H9 (cell line): ENCODE results near the gene PTPN2. TPM values are rescaled to one million over a fixed set of nuclear protein-coding genes. Genes with fewer than 3 reads are reported as not detected.

ENCODE experiments used
- DNase-seq: peaks from one replicate; pipeline ENCODE4 v3.0.0-alpha.2; 2017
- H2AFZ ChIP-seq: one replicate; pipeline ENCODE4 v1.6.1; 2013; ENCODE audit warnings: mild to moderate bottlenecking, low read length, control low read depth, moderate library complexity
- H2AK5ac ChIP-seq: 2 replicates; pipeline ENCODE4 v1.6.1; 2013; ENCODE audit warnings: low read length, control low read depth, mixed read lengths; ENCODE audit not compliant: insufficient read length
- H2BK120ac ChIP-seq: one replicate; pipeline ENCODE4 v1.6.1; 2013; ENCODE audit warnings: low read depth, mild to moderate bottlenecking, low read length, control low read depth, inconsistent platforms; ENCODE audit not compliant: poor library complexity, severe bottlenecking
- H2BK12ac ChIP-seq: 2 replicates; pipeline ENCODE4 v1.6.1; 2013; ENCODE audit warnings: low read length, control low read depth, mixed read lengths, low read depth; ENCODE audit not compliant: insufficient read length
- H2BK15ac ChIP-seq: 2 replicates; pipeline ENCODE4 v1.6.1; 2013; ENCODE audit warnings: low read depth, low read length, control low read depth
- H2BK20ac ChIP-seq: one replicate; pipeline ENCODE4 v1.6.1; 2013; ENCODE audit warnings: low read depth, mild to moderate bottlenecking, low read length, control low read depth, inconsistent platforms; ENCODE audit not compliant: poor library complexity, severe bottlenecking
- H2BK5ac ChIP-seq: 2 replicates; pipeline ENCODE4 v1.6.1; 2013; ENCODE audit warnings: low read length, control low read depth, mixed read lengths; ENCODE audit not compliant: insufficient read length
- H3K14ac ChIP-seq: 2 replicates; pipeline ENCODE4 v1.6.1; 2013; ENCODE audit warnings: low read length, control low read depth; ENCODE audit not compliant: insufficient read depth
- H3K18ac ChIP-seq: 2 replicates; pipeline ENCODE4 v1.6.1; 2013; ENCODE audit warnings: low read depth, mild to moderate bottlenecking, mixed read lengths, low read length, control low read depth; ENCODE audit not compliant: insufficient read length
- H3K23ac ChIP-seq: 2 replicates; pipeline ENCODE4 v1.6.1; 2013; ENCODE audit warnings: low read length, control low read depth, mixed read lengths, low read depth; ENCODE audit not compliant: insufficient read length
- H3K23me2 ChIP-seq: 2 replicates; pipeline ENCODE4 v1.6.1; 2013; ENCODE audit warnings: low read depth, mild to moderate bottlenecking, mixed read lengths, low read length, control low read depth; ENCODE audit not compliant: insufficient read length, poor library complexity, severe bottlenecking
- H3K27ac ChIP-seq: 2 replicates; pipeline ENCODE4 v1.5.1; 2013; ENCODE audit warnings: low read length, control low read depth, mixed read lengths, low read depth; ENCODE audit not compliant: insufficient read length
- H3K27me3 ChIP-seq: 2 replicates; pipeline ENCODE4 v1.6.1; 2013; ENCODE audit warnings: low read length, control low read depth, inconsistent platforms; ENCODE audit not compliant: insufficient read depth
- H3K4ac ChIP-seq: 2 replicates; pipeline ENCODE4 v1.6.1; 2013; ENCODE audit warnings: low read depth, mild to moderate bottlenecking, control low read depth, inconsistent platforms, low read length, moderate library complexity
- H3K4me1 ChIP-seq: 2 replicates; pipeline ENCODE4 v1.6.1; 2013; ENCODE audit warnings: low read length, control low read depth, inconsistent platforms; ENCODE audit not compliant: insufficient read depth
- H3K4me2 ChIP-seq: 2 replicates; pipeline ENCODE4 v1.6.1; 2013; ENCODE audit warnings: low read length, control low read depth, mixed read lengths; ENCODE audit not compliant: insufficient read length, insufficient read depth
- H3K56ac ChIP-seq: 2 replicates; pipeline ENCODE4 v1.6.1; 2013; ENCODE audit warnings: low read depth, mild to moderate bottlenecking, mixed read lengths, low read length, control low read depth; ENCODE audit not compliant: insufficient read length
- H3K79me1 ChIP-seq: 2 replicates; pipeline ENCODE4 v1.6.1; 2013; ENCODE audit warnings: low read depth, mild to moderate bottlenecking, moderate library complexity, low read length, control low read depth, inconsistent platforms; ENCODE audit not compliant: insufficient read depth, poor library complexity, severe bottlenecking
- H3K79me2 ChIP-seq: 2 replicates; pipeline ENCODE4 v1.6.1; 2013; ENCODE audit warnings: low read length, control low read depth, inconsistent platforms; ENCODE audit not compliant: insufficient read depth
- H3K9ac ChIP-seq: 2 replicates; pipeline ENCODE4 v1.6.1; 2013; ENCODE audit warnings: low read length, control low read depth, mixed read lengths; ENCODE audit not compliant: insufficient read length; ENCODE audit errors: extremely low read depth
- H3K9me3 ChIP-seq: one replicate; pipeline ENCODE4 v1.6.1; 2013; ENCODE audit warnings: low read depth, low read length, inconsistent platforms; ENCODE audit not compliant: control insufficient read depth
- H3T11ph ChIP-seq: one replicate; pipeline ENCODE4 v1.6.1; 2013; ENCODE audit warnings: mild to moderate bottlenecking, low read length, control low read depth, inconsistent platforms
- H4K20me1 ChIP-seq: one replicate; pipeline ENCODE4 v1.6.1; 2013; ENCODE audit not compliant: control insufficient read depth, insufficient read length, insufficient read depth
- H4K5ac ChIP-seq: 2 replicates; pipeline ENCODE4 v1.6.1; 2013; ENCODE audit warnings: low read depth, mild to moderate bottlenecking, mixed read lengths, low read length, control low read depth; ENCODE audit not compliant: insufficient read length
- H4K8ac ChIP-seq: replicated peaks from 2 replicates; pipeline ENCODE4 v1.6.1; 2013; ENCODE audit warnings: low read length, control low read depth, mixed read lengths, low read depth; ENCODE audit not compliant: insufficient read length
- H4K91ac ChIP-seq: 2 replicates; pipeline ENCODE4 v1.6.1; 2013; ENCODE audit warnings: low read depth, mild to moderate bottlenecking, moderate library complexity, mixed read lengths, low read length, control low read depth; ENCODE audit not compliant: insufficient read length
- H3K27ac Mint-ChIP-seq, 3 experiments: 2 replicates in 2 of 3; 3 replicates in 1 of 3; pipeline ENCODE4 v1.8.0; 2020 to 2021; ENCODE audit warnings: mixed read lengths in 3 of 3, mild to moderate bottlenecking in 1 of 3, moderate library complexity in 1 of 3
- H3K27me3 Mint-ChIP-seq: 2 replicates; pipeline ENCODE4 v1.8.0; 2021; ENCODE audit warnings: low read depth, mild to moderate bottlenecking, moderate library complexity, mixed read lengths
- H3K36me3 Mint-ChIP-seq, 3 experiments: 2 replicates in 2 of 3; 3 replicates in 1 of 3; pipeline ENCODE4 v1.8.0; 2020 to 2021; ENCODE audit warnings: low read depth in 3 of 3, mixed read lengths in 3 of 3; ENCODE audit not compliant: insufficient read depth in 1 of 3
- H3K4me1 Mint-ChIP-seq, 2 experiments: 2 replicates each; pipeline ENCODE4 v1.8.0; 2020; ENCODE audit warnings: mixed read lengths in 2 of 2
- H3K4me3 Mint-ChIP-seq, 2 experiments: 2 replicates in 1 of 2; 3 replicates in 1 of 2; pipeline ENCODE4 v1.8.0; 2020 to 2021; ENCODE audit warnings: mild to moderate bottlenecking in 2 of 2, mixed read lengths in 2 of 2, moderate library complexity in 1 of 2
- H3K9me3 Mint-ChIP-seq, 2 experiments: 2 replicates in 1 of 2; 3 replicates in 1 of 2; pipeline ENCODE4 v1.8.0; 2020; ENCODE audit warnings: mild to moderate bottlenecking in 2 of 2, mixed read lengths in 2 of 2, moderate library complexity in 1 of 2
- CTCF ChIP-seq: fragments of 200-600 bp; sonication (generic); conservative IDR thresholded peaks from 3 replicates; pipeline ENCODE4 v1.8.0; 2021; ENCODE audit warnings: antibody characterized with exemption, mild to moderate bottlenecking
- WGBS: extraction: QIAGEN DNeasy Blood & Tissue Kit; methylation state at CpG from one replicate; pipeline ENCODE4 v1.1.7; 2013; ENCODE audit warnings: missing lambda C conversion rate, low lambda C conversion rate, mixed read lengths; ENCODE audit not compliant: insufficient read length; ENCODE audit errors: extremely low coverage; 5-methylcytosine and 5-hydroxymethylcytosine counted together
- total RNA-seq: library from RNA; stranded (reverse); gene quantifications from 2 replicates; pipeline ENCODE4 v1.2.1, GENCODE V29; 2021

The PTPN2 gene
- total RNA-seq, 1 experiment from 2014 or later: 48.7 TPM

DNA sequence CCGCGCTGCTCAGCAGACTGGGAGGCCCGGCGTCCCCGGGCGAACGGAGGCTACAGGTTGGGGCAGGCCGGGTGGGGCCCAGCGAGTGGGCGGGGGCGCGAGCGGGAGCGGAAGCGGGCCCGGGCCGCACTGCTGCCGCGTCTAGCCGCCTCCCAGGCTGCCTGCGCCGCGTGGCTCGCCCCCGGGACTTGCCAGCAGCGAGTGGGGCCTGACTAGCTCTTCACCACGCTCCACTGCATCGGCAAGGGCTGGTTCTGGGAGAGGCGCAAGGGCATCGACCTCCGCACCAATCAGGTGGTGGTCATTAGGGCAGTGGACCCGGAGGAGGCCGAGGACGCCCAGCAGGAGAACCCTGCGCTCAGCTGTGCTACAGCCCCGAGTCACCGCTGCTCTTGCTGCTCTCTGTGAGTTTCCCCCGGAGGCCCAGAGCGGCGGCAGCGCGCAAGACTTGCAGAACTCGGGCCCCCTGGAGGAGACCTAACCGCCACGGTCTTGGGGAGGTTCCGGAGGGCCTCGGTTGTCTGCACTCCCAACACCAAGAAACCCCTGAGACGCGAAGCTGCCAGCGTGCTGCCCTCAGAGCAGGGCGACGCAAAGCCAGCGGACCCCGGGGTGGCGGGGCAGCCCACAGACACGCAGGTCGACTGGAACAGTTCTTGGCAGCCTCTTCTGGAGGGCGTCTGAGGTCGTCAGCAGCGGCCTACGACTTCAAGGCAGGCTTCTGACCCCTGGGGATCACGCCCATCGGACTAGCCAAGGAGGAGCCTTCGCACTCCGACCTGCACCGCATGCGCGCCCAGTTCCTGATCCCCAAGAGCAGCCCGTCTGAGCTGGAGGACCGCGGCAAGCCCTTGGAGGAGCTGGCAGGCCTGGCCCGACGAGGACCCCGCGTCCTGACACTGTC, 27.2 kb upstream of the PTPN2 start:
- Mint-ChIP-seq H3K27ac (no peak overlapping the region), H3K36me3 (no peaks in the 10 kb centered on the region), H3K9me3 (no peaks in the 10 kb centered on the region), H3K4me1 (no peaks in the 10 kb centered on the region), H3K27me3 (no peaks in the 10 kb centered on the region), H3K4me3 (no peak overlapping the region)
- H2BK15ac ChIP-seq: no peak overlapping the region
- no peak overlapping the region for H3K18ac ChIP-seq
- H2BK12ac ChIP-seq: no peak overlapping the region
- no peak overlapping the region for H3K4me2 ChIP-seq
- no CpG with 5 or more reads among the region's 75 CpGs for WGBS
- no peak overlapping the region for H2BK120ac ChIP-seq
- no peak overlapping the region for H3K23ac ChIP-seq
- no peak overlapping the region for H3K27ac ChIP-seq
- no peak overlapping the region for H4K8ac ChIP-seq
- peak; percentile 62 for DNase-seq
- H2AFZ ChIP-seq: no peak overlapping the region
- no peak overlapping the region for H3K4ac ChIP-seq
- H4K5ac ChIP-seq: no peak overlapping the region
- no peaks in the 10 kb centered on the region for H3K27me3 ChIP-seq
- no peaks in the 10 kb centered on the region for H3K79me1 ChIP-seq
- no peaks in the 10 kb centered on the region for H3K4me1 ChIP-seq
- no peaks in the 10 kb centered on the region for H3K79me2 ChIP-seq
- H3K9ac ChIP-seq: no peak overlapping the region
- no peak overlapping the region for H3K56ac ChIP-seq
- H2BK5ac ChIP-seq: no peak overlapping the region
- no peak overlapping the region for H2BK20ac ChIP-seq
- H3K14ac ChIP-seq: no peak overlapping the region
- no peak overlapping the region for H4K91ac ChIP-seq
- TF ChIP-seq CTCF: no peak
- no peaks in the 10 kb centered on the region for H3K23me2 ChIP-seq
- no peak overlapping the region for H3T11ph ChIP-seq
- no peak overlapping the region for H2AK5ac ChIP-seq
- no peaks in the 10 kb centered on the region for H4K20me1 ChIP-seq
- no peaks in the 10 kb centered on the region for H3K9me3 ChIP-seq
